KMS-11 (cell line): ENCODE data around the gene FASTKD2.
A peak's percentile ranks its signal among the peaks of the same experiment; 100 is the strongest.

Experiments used
- H2AFZ ChIP-seq: fragments of 200-600 bp; sonication (generic); 2 replicates; pipeline ENCODE4 v1.6.1; 2016; ENCODE audit warnings: antibody characterized with exemption, mixed run types, low read depth
- H3K27ac ChIP-seq: fragments of 200-600 bp; sonication (generic); 2 replicates; pipeline ENCODE4 v1.6.1; 2016; ENCODE audit warnings: mild to moderate bottlenecking, mixed run types
- H3K27me3 ChIP-seq: fragments of 200-600 bp; sonication (generic); 2 replicates; pipeline ENCODE4 v1.6.1; 2017; ENCODE audit warnings: mild to moderate bottlenecking, low read depth, mixed run types, moderate library complexity; ENCODE audit not compliant: insufficient read depth
- H3K36me3 ChIP-seq: fragments of 200-600 bp; sonication (generic); 2 replicates; pipeline ENCODE4 v1.6.1; 2017; ENCODE audit warnings: mild to moderate bottlenecking, mixed run types; ENCODE audit not compliant: insufficient read depth
- H3K4me1 ChIP-seq: fragments of 200-600 bp; sonication (generic); 2 replicates; pipeline ENCODE4 v1.6.1; 2016; ENCODE audit warnings: mild to moderate bottlenecking, low read depth, mixed run types; ENCODE audit not compliant: poor library complexity, severe bottlenecking
- H3K4me2 ChIP-seq: fragments of 200-600 bp; sonication (generic); 2 replicates; pipeline ENCODE4 v1.7.0; 2016; ENCODE audit warnings: mild to moderate bottlenecking, mixed run types
- H3K4me3 ChIP-seq: fragments of 200-600 bp; sonication (generic); IDR thresholded peaks from 2 replicates; pipeline ENCODE4 v1.6.1; 2017; ENCODE audit warnings: low read depth, low read length, mixed read lengths; ENCODE audit not compliant: insufficient read depth
- H3K79me2 ChIP-seq: fragments of 200-600 bp; sonication (generic); 2 replicates; pipeline ENCODE4 v1.6.1; 2016; ENCODE audit warnings: low read depth, mixed run types; ENCODE audit not compliant: insufficient read depth
- H3K9ac ChIP-seq: fragments of 200-600 bp; sonication (generic); 2 replicates; pipeline ENCODE4 v1.6.1; 2016; ENCODE audit warnings: mild to moderate bottlenecking, mixed run types
- H4K20me1 ChIP-seq: fragments of 200-600 bp; sonication (generic); 2 replicates; pipeline ENCODE4 v1.6.1; 2016; ENCODE audit warnings: mild to moderate bottlenecking, mixed run types; ENCODE audit not compliant: insufficient read depth
- CTCF ChIP-seq: fragments of 200-600 bp; sonication (generic); conservative IDR thresholded peaks from 2 replicates; pipeline ENCODE4 v1.6.1; 2017; ENCODE audit warnings: low read depth, mild to moderate bottlenecking, antibody characterized with exemption, low read length, moderate library complexity, mixed read lengths

The FASTKD2 gene

GRCh38 chr2:206780671-206781070 is 15.3 kb downstream of the FASTKD2 start:
- H3K4me1 ChIP-seq: peaks cover 5% of the 10 kb centered on the region
- no peak overlapping the region for H2AFZ ChIP-seq
- no peaks in the 10 kb centered on the region for H4K20me1 ChIP-seq
- H3K4me3 ChIP-seq: no peak overlapping the region
- H3K36me3 ChIP-seq: 0 out of 2 replicates have a peak, but pooled peaks cover 4% of the 10 kb centered on the region
- H3K79me2 ChIP-seq: peaks cover 13% of the 10 kb centered on the region
- no peak overlapping the region for H3K9ac ChIP-seq
- H3K4me2 ChIP-seq: no peak overlapping the region
- no peak for TF ChIP-seq CTCF
- no peaks in the 10 kb centered on the region for H3K27me3 ChIP-seq
- H3K27ac ChIP-seq: no peak overlapping the region

DNA sequence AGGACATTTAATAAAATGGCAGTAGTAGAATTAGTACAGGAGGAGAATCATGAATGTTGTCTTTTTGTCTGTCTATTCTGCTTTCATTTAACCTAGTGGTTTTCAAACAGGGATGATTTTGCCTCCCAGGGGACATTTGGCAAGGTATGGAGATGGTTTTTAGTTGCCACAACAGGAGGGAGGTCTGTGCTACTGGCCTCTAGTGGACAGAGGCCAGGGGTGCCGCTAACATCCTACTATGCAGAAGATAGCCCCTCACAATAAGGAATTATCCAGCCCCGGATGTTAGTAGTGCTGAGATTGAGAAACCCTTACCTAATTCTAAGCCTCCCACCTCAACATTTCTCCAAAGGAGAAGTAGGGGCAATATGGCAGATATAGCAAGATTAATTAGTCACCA is 18.3 kb downstream of the FASTKD2 start:
- no peaks in the 10 kb centered on the region for H3K36me3 ChIP-seq
- no peak overlapping the region for H3K4me3 ChIP-seq
- no peaks in the 10 kb centered on the region for H4K20me1 ChIP-seq
- peaks cover 5% of the 10 kb centered on the region for H3K4me1 ChIP-seq
- H3K9ac ChIP-seq: no peak overlapping the region
- no peaks in the 10 kb centered on the region for H3K27me3 ChIP-seq
- H2AFZ ChIP-seq: no peak overlapping the region
- no peak overlapping the region for H3K27ac ChIP-seq
- no peak overlapping the region for H3K4me2 ChIP-seq
- no peaks in the 10 kb centered on the region; the same call in 1 of the 2 replicates for H3K79me2 ChIP-seq
- TF ChIP-seq CTCF: peak; percentile 49

- Histone ChIP-seq H3K36me3 (no peaks in the 10 kb centered on the region), H3K4me1 (peaks cover 5% of the 10 kb centered on the region), H3K4me2 (no peak overlapping the region), H3K27me3 (no peaks in the 10 kb centered on the region), H3K9ac (no peak overlapping the region), H2AFZ (no peak overlapping the region), H3K79me2 (no peaks in the 10 kb centered on the region; the same call in 1 of the 2 replicates), H4K20me1 (no peaks in the 10 kb centered on the region), H3K4me3 (no peak overlapping the region), H3K27ac (no peak overlapping the region)
- TF ChIP-seq CTCF: no peak
Observed at GRCh38 chr2:206784559-206785353, 19.4 kb downstream of the FASTKD2 start.

- H3K36me3 ChIP-seq: peaks cover 2% of the 10 kb centered on the region; the same call in 1 of the 2 replicates
- no peak overlapping the region for H2AFZ ChIP-seq
- no peak overlapping the region for H3K27ac ChIP-seq
- H3K9ac ChIP-seq: no peak overlapping the region
- no peaks in the 10 kb centered on the region for H3K79me2 ChIP-seq
- H3K27me3 ChIP-seq: no peaks in the 10 kb centered on the region
- no peak overlapping the region for H3K4me2 ChIP-seq
- no peaks in the 10 kb centered on the region for H4K20me1 ChIP-seq
- H3K4me3 ChIP-seq: no peak overlapping the region
- no peaks in the 10 kb centered on the region for H3K4me1 ChIP-seq
- no peak for TF ChIP-seq CTCF
Observed at GRCh38 chr2:206790311-206790935, 25.0 kb downstream of the FASTKD2 start.
